Measurements from ENCODE around the gene FAM50B.

FAM50B gene

DNA sequence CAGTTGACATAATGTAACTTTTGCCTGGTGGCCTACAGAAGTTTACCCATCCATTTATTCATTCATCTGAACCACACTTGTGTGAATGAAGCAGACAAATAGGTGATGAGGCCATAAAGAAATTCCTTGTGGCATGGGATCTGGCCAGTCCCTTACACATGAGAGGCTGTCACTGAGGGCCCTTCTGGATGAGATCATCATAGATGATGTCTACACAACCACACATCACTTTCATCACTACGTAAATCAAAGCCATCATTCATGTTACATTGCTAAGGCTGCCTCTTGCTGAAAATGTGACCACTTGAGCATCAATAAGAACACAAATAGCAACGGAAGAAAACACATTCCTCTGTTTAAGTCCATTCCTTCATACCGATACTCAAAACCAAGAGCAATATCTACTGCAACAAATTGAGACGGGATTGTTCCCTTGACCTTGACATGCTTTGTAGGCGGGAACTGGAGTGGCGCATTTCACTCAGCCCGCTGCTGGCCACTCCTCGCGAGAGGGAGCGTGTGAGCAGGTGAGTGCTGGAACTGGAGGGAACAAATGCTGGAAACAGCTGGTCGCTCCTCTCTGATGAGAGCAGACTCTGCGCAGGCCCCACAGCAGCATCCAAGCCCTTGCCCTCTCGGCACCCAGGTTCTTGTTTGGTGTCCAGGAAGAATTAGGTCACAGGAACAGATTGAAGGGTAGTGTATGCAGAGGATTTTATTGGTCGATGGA is 49.3 kb downstream of the FAM50B start:
- TF ChIP-seq, protein P1, sequence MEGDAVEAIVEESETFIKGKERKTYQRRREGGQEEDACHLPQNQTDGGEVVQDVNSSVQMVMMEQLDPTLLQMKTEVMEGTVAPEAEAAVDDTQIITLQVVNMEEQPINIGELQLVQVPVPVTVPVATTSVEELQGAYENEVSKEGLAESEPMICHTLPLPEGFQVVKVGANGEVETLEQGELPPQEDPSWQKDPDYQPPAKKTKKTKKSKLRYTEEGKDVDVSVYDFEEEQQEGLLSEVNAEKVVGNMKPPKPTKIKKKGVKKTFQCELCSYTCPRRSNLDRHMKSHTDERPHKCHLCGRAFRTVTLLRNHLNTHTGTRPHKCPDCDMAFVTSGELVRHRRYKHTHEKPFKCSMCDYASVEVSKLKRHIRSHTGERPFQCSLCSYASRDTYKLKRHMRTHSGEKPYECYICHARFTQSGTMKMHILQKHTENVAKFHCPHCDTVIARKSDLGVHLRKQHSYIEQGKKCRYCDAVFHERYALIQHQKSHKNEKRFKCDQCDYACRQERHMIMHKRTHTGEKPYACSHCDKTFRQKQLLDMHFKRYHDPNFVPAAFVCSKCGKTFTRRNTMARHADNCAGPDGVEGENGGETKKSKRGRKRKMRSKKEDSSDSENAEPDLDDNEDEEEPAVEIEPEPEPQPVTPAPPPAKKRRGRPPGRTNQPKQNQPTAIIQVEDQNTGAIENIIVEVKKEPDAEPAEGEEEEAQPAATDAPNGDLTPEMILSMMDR (IDR thresholded peaks at IDR 0.05; ENCODE audit: low read length, missing control alignments), result no peak
- no peak overlapping the region for H3K4me3 ChIP-seq (replicated peaks; ENCODE audit: low read depth, low read length)
- DNase-seq (ENCODE audit: low read depth), result no peak

DNA sequence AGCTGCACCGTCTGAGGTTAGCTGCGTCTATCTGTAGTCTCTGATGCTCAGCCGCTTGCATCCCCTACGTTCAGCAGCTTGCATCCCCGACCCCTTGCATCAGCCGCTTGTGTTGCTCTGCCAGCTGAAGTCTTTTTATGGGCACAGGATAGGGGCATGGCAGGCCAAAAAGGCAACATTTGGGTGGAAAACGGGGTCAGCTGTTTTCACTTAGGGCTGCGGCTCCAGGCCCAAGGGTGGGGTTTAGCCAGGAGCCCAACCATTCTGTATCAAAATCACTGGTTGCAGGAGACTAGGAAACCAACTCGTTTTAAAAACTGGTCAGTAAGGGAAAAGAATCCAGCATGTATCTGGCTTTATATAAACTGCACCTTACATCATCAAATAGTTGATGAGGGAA is 49.9 kb downstream of the FAM50B start:
- no peak overlapping the region for H3K4me3 ChIP-seq (replicated peaks; ENCODE audit: low read depth, low read length)
- DNase-seq (ENCODE audit: low read depth), result no peak
- TF ChIP-seq, protein P1 (IDR thresholded peaks at IDR 0.05; ENCODE audit: low read length, missing control alignments), result no peak

DNA sequence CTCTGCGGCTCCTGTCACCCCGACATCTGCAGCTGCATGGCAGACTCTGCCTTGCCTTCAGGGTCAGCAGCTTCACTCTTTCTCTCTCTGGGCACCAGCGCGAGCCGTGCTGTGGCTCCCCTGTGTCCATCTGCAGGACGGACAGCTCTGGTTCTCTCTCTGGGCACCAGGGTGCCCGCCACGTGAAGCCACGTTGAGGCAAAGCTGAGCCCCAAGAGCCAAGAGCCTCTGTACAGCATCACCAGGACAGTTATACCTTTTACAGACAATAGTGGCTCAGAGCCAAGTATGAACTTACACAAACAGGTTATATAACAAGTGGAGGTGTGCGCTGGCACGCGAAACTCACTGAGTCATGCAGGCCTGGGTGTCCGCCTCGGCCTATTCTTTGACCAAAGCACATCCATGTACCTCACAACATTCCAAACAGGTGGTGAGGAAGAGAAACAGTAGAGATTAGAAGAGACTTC is 50.8 kb downstream of the FAM50B start:
- H3K4me3 ChIP-seq (replicated peaks; ENCODE audit: low read depth, low read length), result no peak overlapping the region
- TF ChIP-seq, protein P1 (IDR thresholded peaks at IDR 0.05; ENCODE audit: low read length, missing control alignments), result no peak
- no peak for DNase-seq (ENCODE audit: low read depth)
